Measurements from ENCODE around the gene CORO2B. TPM values are rescaled to one million over a fixed set of nuclear protein-coding genes. Genes with fewer than 3 reads are reported as not detected.
A peak's percentile ranks its signal among the peaks of the same experiment; 100 is the strongest.

The CORO2B gene
- total RNA-seq, 6 experiments from 2014 or later, result 9.3 to 11.0 (median 9.9) TPM

- Mint-ChIP-seq H3K9me3 (no peaks in the 10 kb centered on the region), H3K27me3 (ENCODE audit: insufficient read depth) (peaks cover 1% of the 10 kb centered on the region), H3K36me3 (ENCODE audit: low read depth) (no peaks in the 10 kb centered on the region), H3K27ac (no peak overlapping the region), H3K4me3 (no peak overlapping the region), H3K4me1 (ENCODE audit: low read depth) (peaks cover 22% of the 10 kb centered on the region)
- TF ChIP-seq CTCF (IDR thresholded peaks at IDR 0.05), result no peak
- DNase-seq, result no peak
Measured at GRCh38 chr15:68551296-68551635, 27.5 kb upstream of the CORO2B start.

DNA sequence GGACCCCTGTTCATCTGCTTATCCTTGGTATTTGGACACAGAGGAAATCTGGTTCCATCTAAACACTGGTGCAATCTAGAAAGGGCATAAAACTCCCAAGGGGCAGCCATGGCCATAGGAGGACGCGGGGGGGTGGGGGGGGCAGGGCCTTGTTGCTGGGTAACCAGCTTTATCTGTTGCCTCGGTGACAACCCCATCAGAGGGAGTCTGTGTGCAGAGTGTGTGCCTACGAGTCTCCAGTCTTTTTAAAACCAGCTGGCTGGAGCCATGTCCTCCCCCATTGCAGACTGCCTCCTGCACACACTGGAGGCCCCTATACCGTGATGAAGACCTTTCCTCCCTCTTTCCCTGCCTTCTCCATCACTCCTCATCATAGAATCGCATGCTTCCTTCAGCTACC lies 26.4 kb upstream of the CORO2B start:
- Mint-ChIP-seq H3K27ac (peak overlapping the region; percentile 45), H3K4me3 (no peak overlapping the region), H3K27me3 (ENCODE audit: insufficient read depth) (peaks cover 1% of the 10 kb centered on the region), H3K36me3 (ENCODE audit: low read depth) (no peaks in the 10 kb centered on the region), H3K4me1 (ENCODE audit: low read depth) (peaks cover 22% of the 10 kb centered on the region), H3K9me3 (no peaks in the 10 kb centered on the region)
- TF ChIP-seq CTCF (IDR thresholded peaks at IDR 0.05), result no peak
- DNase-seq, result no peak

DNA sequence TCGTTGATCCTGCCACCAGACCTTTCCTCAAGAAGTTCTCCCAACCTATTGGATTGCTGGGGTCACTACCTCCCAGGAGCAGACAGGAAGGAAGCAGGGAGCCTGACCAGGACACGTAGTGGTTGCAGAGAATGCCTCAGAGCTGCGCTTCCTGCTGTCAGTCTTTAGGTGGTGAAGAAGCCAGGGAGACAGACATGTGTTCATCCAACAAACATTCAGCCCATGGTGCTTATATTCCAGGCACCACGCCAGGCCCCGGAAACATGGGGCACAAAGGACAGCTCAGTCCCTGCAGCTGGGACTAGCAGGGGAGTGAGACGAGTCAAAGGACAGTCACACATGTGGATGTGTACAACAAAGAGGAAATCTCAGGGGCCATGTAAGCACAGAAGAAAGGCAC lies 26.0 kb upstream of the CORO2B start:
- Mint-ChIP-seq H3K27me3 (ENCODE audit: insufficient read depth) (peaks cover 1% of the 10 kb centered on the region), H3K4me1 (ENCODE audit: low read depth) (peaks cover 22% of the 10 kb centered on the region), H3K36me3 (ENCODE audit: low read depth) (no peaks in the 10 kb centered on the region), H3K27ac (peak overlapping the region; percentile 45), H3K4me3 (no peak overlapping the region), H3K9me3 (no peaks in the 10 kb centered on the region)
- TF ChIP-seq CTCF (IDR thresholded peaks at IDR 0.05), result no peak
- DNase-seq, result peak; percentile 48

- DNase-seq, result no peak
- no peak overlapping the region for H3K27ac Mint-ChIP-seq
- H3K4me3 Mint-ChIP-seq, result no peak overlapping the region
- peaks cover 1% of the 10 kb centered on the region for H3K27me3 Mint-ChIP-seq (ENCODE audit: insufficient read depth)
- no peak for TF ChIP-seq CTCF (IDR thresholded peaks at IDR 0.05)
- H3K9me3 Mint-ChIP-seq, result no peaks in the 10 kb centered on the region
- H3K36me3 Mint-ChIP-seq (ENCODE audit: low read depth), result no peaks in the 10 kb centered on the region
- H3K4me1 Mint-ChIP-seq (ENCODE audit: low read depth), result peaks cover 22% of the 10 kb centered on the region
Measured at GRCh38 chr15:68553314-68553993, 25.3 kb upstream of the CORO2B start.

GRCh38 chr15:68553994-68554720 lies 24.6 kb upstream of the CORO2B start:
- peaks cover 29% of the 10 kb centered on the region for H3K4me1 Mint-ChIP-seq (ENCODE audit: low read depth)
- peaks cover 1% of the 10 kb centered on the region for H3K27me3 Mint-ChIP-seq (ENCODE audit: insufficient read depth)
- no peaks in the 10 kb centered on the region for H3K9me3 Mint-ChIP-seq
- H3K4me3 Mint-ChIP-seq, result no peak overlapping the region
- DNase-seq, result peak; percentile 41
- H3K36me3 Mint-ChIP-seq (ENCODE audit: low read depth), result no peaks in the 10 kb centered on the region
- TF ChIP-seq CTCF (IDR thresholded peaks at IDR 0.05), result peak; percentile 95
- H3K27ac Mint-ChIP-seq, result no peak overlapping the region
